Keratinocyte (primary cell): ENCODE data around the gene PEPD. TPM values are rescaled to one million over a fixed set of nuclear protein-coding genes. Genes with fewer than 3 reads are reported as not detected.

Experiments used
- DNase-seq: peaks from one replicate; pipeline ENCODE4 v3.0.0-alpha.2; 2011; ENCODE audit warnings: low read depth, missing footprints, low spot score
- FAIRE-seq: peaks from 2 replicates; lab custom pipeline; 2011; peaks lifted over from hg19 to GRCh38; lab: Jason Lieb, UNC
- H2AFZ ChIP-seq: 2 replicates; pipeline ENCODE4 v1.6.0; 2012; ENCODE audit warnings: low read length, control low read depth, inconsistent platforms; ENCODE audit not compliant: control insufficient read depth
- H3K27ac ChIP-seq: 2 replicates; pipeline ENCODE4 v1.5.1; 2011; ENCODE audit warnings: low read length; ENCODE audit not compliant: control insufficient read depth, insufficient read depth
- H3K27me3 ChIP-seq: 3 replicates; pipeline ENCODE4 v1.6.0; 2011; ENCODE audit warnings: low read length; ENCODE audit not compliant: control insufficient read depth, insufficient read depth; ENCODE audit errors: extremely low read depth
- H3K36me3 ChIP-seq, 2 experiments: 2 replicates in 1 of 2; 3 replicates in 1 of 2; pipeline ENCODE4 v1.5.1; 2011; ENCODE audit warnings: low read length in 2 of 2, mild to moderate bottlenecking in 1 of 2; ENCODE audit not compliant: control insufficient read depth in 2 of 2, insufficient read depth in 2 of 2; ENCODE audit errors: extremely low read depth in 1 of 2
- H3K4me1 ChIP-seq: 3 replicates; pipeline ENCODE4 v1.5.1; 2011; ENCODE audit warnings: low read length; ENCODE audit not compliant: control insufficient read depth, insufficient read depth; ENCODE audit errors: extremely low read depth
- H3K4me2 ChIP-seq: 3 replicates; pipeline ENCODE4 v1.6.0; 2011; ENCODE audit warnings: low read depth, low read length; ENCODE audit not compliant: control insufficient read depth, insufficient read depth; ENCODE audit errors: extremely low read depth
- H3K4me3 ChIP-seq, 3 experiments: fragments of 200-600 bp in 1 of 3; sonication (generic) in 1 of 3; 2 replicates in 2 of 3; 3 replicates in 1 of 3; pipeline ENCODE4 v1.5.1; 2011 to 2016; ENCODE audit warnings: low read length in 3 of 3, mild to moderate bottlenecking in 3 of 3, control low read depth in 2 of 3, inconsistent platforms in 1 of 3, low read depth in 1 of 3, mixed read lengths in 1 of 3, mixed run types in 1 of 3, moderate library complexity in 1 of 3; ENCODE audit not compliant: control insufficient read depth in 2 of 3, insufficient read depth in 2 of 3; ENCODE audit errors: extremely low read depth in 1 of 3
- H3K79me2 ChIP-seq: 2 replicates; pipeline ENCODE4 v1.6.0; 2012; ENCODE audit warnings: low read length; ENCODE audit not compliant: control insufficient read depth, insufficient read depth
- H3K9ac ChIP-seq: 3 replicates; pipeline ENCODE4 v1.6.0; 2011; ENCODE audit warnings: low read length; ENCODE audit not compliant: control insufficient read depth, insufficient read depth; ENCODE audit errors: extremely low read depth
- H3K9me1 ChIP-seq: 3 replicates; pipeline ENCODE4 v1.6.0; 2011; ENCODE audit warnings: low read length; ENCODE audit not compliant: control insufficient read depth, insufficient read depth; ENCODE audit errors: extremely low read depth
- H3K9me3 ChIP-seq: 2 replicates; pipeline ENCODE4 v1.5.1; 2012; ENCODE audit warnings: low read depth, low read length; ENCODE audit not compliant: control insufficient read depth
- H4K20me1 ChIP-seq: 3 replicates; pipeline ENCODE4 v1.6.0; 2011; ENCODE audit warnings: low read length; ENCODE audit not compliant: control insufficient read depth, insufficient read depth; ENCODE audit errors: extremely low read depth
- CTCF ChIP-seq, 3 experiments: IDR thresholded peaks in 1 of 3; conservative IDR thresholded peaks in 1 of 3; optimal IDR thresholded peaks in 1 of 3; 2 replicates in 2 of 3; 3 replicates in 1 of 3; pipeline versions ENCODE3 to v1.5.1; 2011; ENCODE audit warnings: low read length in 3 of 3, mild to moderate bottlenecking in 3 of 3, moderate library complexity in 2 of 3, control low read depth in 1 of 3, inconsistent platforms in 1 of 3; ENCODE audit not compliant: insufficient read depth in 2 of 3; ENCODE audit errors: extremely low read depth in 1 of 3
- EZH2 ChIP-seq: IDR thresholded peaks from one replicate; pipeline ENCODE4 v1.6.1; 2012; ENCODE audit warnings: inconsistent platforms, mild to moderate bottlenecking, low read length, moderate library complexity
- dilution Hi-C: fragments of 300-500 bp; cut with MboI; formaldehyde crosslinking; loops from one replicate; pipeline ENCODE4 v1.7.0; 2020; ENCODE audit warnings: low sequenced_read_pairs; ENCODE audit not compliant: extremely low pct_ligation_motif_present
- polyA plus RNA-seq, 5 experiments: library from polyadenylated mRNA; depleted of rRNA in 3 of 5; stranded (reverse) in 3 of 5; stranded (forward) in 1 of 5; unstranded in 1 of 5; fragments of >200 nt; gene quantifications; 1 replicate in 1 of 5; 2 replicates in 3 of 5; 3 replicates in 1 of 5; pipeline versions ENCODE4 v1.2.1 to v1.2.3, GENCODE V29; 2011 to 2012; ENCODE audit warnings: missing spikeins in 2 of 5, low read depth in 1 of 5, low replicate concordance in 1 of 5

The PEPD gene
- polyA plus RNA-seq, 1 donor (not counting 4 experiments of a cell fraction or from before 2014, with no cell fraction given): 36.9 TPM

- FAIRE-seq (peak; percentile 20), DNase-seq (no peak)
- dilution Hi-C loops: no loop called here
- Histone ChIP-seq H3K27ac (peak overlapping the region; percentile 96), H3K9ac (no peak overlapping the region), H2AFZ (no peak overlapping the region), H3K9me3 (no peaks in the 10 kb centered on the region), H3K36me3 (peaks cover 0 to 27% of the 10 kb centered on the region in 2 experiments), H3K9me1 (peaks cover 7% of the 10 kb centered on the region), H3K4me2 (peak overlapping the region; percentile 88), H3K27me3 (no peaks in the 10 kb centered on the region), H4K20me1 (peaks cover 22% of the 10 kb centered on the region), H3K4me1 (peaks cover 44% of the 10 kb centered on the region), H3K79me2 (peaks cover 64% of the 10 kb centered on the region), H3K4me3 (peak overlapping the region in 1 of 3 experiments; percentile 89)
- TF ChIP-seq CTCF (optimal IDR thresholded peaks at IDR 0.05 in 1 of 3, IDR thresholded peaks at IDR 0.05 in 1 of 3, conservative IDR thresholded peaks at IDR 0.05 in 1 of 3; ENCODE audit: extremely low read depth in 1 of 3, insufficient read depth in 2 of 3, low read length in 3 of 3): no peak
These were observed 145.8 kb downstream of the PEPD start for GRCh38 chr19:33375837-33376159.

- no peak for DNase-seq
- dilution Hi-C loops: no loop called here
- Histone ChIP-seq H3K79me2 (peaks cover 59% of the 10 kb centered on the region), H3K9me1 (peaks cover 7% of the 10 kb centered on the region), H3K4me3 (peak overlapping the region; percentile 71 to 89 (median 78)), H2AFZ (no peak overlapping the region), H3K36me3 (peaks cover 0 to 27% of the 10 kb centered on the region in 2 experiments), H3K4me1 (peaks cover 44% of the 10 kb centered on the region), H3K27me3 (no peaks in the 10 kb centered on the region), H4K20me1 (peaks cover 22% of the 10 kb centered on the region), H3K27ac (peak overlapping the region; percentile 96), H3K4me2 (peak overlapping the region; percentile 88), H3K9me3 (no peaks in the 10 kb centered on the region), H3K9ac (peak overlapping the region; percentile 89)
- no peak for FAIRE-seq
- TF ChIP-seq CTCF (optimal IDR thresholded peaks at IDR 0.05 in 1 of 3, IDR thresholded peaks at IDR 0.05 in 1 of 3, conservative IDR thresholded peaks at IDR 0.05 in 1 of 3; ENCODE audit: extremely low read depth in 1 of 3, insufficient read depth in 2 of 3, low read length in 3 of 3) (no peak), EZH2 (no peak)
These were observed 146.3 kb downstream of the PEPD start for GRCh38 chr19:33375156-33375836.
